SH-SY5Y (cell line): Measurements from ENCODE around the gene RAB24.

Experiments used
- GATA2 ChIP-seq: IDR thresholded peaks from 2 replicates; pipeline ENCODE4 v1.6.1; 2011; ENCODE audit warnings: mild to moderate bottlenecking, low read depth, low read length
- GATA3 ChIP-seq: IDR thresholded peaks from 2 replicates; pipeline ENCODE4 v1.6.1; 2011; ENCODE audit warnings: low read depth, mild to moderate bottlenecking, low read length, moderate library complexity

DNA sequence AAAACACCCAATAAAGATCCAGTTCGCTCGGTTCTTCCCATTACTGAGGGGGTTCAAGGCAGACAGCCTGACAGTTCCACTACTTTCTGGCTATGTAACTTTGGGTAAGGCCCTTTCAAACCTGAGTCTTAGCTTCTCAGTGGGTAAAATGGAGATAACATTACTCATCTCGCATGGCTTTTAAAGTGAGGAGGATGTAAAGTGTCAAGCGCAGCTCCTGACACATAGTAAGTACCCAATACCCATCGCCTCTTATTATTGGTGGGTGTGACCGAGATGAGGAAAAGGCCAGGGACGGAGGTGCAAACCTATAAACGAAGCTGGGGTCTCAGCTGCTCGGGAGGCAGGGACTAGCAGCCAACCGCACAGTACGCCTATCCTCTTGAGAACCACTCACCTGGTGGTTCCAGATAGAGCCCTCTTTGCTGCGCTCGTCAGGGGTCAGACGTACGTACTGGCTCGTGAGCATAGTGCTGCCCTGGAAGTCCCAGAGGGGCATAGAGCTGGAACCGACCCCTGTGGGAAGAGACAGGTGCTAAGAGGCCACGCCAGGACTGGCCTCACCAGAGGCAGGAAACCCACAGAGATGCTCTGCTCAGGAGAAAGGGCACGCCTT, 47.4 kb upstream of the RAB24 start:
- TF ChIP-seq GATA2 = no peak
- TF ChIP-seq GATA3 = no peak
